Measurements from ENCODE around the gene NKAIN2.
"Not testable (repeated sequence)": the region's sequence is repeated elsewhere in the genome, so short reads cannot be mapped to it uniquely, and the experiment has no call there.

Gene NKAIN2

DNA sequence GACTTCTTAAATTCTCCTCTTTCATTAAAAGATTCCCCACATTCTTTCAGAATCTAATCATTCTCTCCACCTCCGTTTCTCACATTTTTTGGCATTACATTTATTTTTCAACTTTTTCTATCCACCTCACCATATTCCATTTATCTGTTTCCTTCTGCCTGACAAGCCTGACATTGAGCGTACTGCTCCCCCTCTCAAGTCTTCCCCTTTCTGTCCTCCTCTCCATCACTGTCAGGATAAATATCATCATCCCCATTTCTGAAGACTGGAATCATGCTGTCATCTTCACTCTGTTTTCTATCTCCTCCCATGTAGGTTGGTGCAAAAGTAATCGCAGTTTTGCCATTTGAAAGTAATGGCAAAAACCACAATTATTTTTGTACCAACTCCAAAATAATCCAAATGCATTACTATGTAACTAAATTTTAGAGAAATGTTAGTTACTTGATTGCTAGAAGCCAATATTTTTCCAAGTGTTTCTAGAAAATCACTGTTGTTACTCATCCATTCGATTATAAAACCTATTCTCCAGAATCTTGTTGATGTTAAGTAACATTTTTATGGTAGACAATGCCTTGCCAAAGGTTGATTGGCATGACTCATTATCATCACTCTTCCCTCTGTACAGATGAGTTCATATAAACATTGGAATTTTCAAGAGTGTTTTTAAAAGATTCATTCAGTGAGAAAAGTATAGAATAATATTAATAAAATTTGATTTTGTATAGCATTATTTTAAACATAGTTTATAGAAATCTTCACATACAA is 866.2 kb downstream of the NKAIN2 start:
- DNase-seq (ENCODE audit: low read depth in 1 of 2, low spot score in 1 of 2), result no peak

DNA sequence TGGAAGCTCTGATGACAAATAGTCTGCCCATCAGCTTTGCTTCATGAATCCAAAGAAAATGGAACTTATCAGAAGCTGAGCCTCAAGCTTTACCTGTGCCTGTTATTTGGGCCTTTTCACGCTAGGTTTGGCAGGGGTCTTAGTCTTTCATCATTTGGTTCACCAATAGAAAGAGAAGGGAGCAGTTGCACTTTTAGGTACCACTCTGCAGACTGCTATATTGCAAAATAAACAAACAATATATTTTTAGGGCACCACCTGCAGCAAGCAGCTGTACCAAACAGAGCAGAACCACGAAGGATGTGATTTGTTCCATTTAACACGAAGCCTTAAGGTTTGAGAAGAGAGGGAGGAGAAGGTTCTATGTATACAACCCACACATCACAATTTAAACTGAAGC is 867.1 kb downstream of the NKAIN2 start:
- no peak for DNase-seq (ENCODE audit: low read depth in 1 of 2, low spot score in 1 of 2)

DNA sequence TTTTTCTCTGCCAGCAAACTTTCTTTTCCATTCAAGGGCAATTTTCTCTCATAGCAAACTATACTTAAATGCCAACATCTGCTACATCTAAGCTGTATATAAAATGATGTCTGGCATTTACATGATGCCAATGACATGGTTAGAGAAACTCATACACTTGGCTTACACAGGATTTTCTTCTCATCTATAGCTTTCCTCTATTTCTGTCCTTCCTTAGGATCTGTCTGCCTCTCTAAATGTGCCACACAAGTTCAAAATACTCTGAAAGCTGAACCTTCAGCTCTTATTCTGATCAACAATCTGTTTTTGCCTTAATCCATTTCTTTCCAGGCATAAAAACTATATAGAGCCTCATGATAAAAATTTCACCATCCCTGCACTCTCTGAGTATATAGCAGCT is 867.7 kb downstream of the NKAIN2 start:
- no peak for DNase-seq (ENCODE audit: low read depth in 1 of 2, low spot score in 1 of 2)

DNA sequence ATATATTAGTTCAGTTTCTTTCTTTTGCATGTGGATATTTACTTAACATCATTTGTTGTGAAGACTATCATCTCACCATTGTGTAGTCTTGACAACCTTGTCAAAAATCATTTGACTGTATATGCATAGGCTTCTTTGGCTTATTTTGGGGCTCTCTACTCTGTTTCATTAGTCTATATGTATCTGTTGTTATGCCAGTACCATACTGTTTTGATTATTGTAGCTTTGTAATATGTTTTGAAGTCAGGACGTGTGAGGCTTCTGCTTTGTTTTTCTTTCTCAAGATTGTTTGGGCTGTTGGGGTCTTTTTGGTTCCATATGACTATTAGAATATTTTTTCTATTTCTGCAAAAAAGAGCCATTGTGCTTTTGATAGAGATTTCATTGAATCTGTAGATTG is 870.4 kb downstream of the NKAIN2 start:
- DNase-seq (ENCODE audit: low read depth in 1 of 2, low spot score in 1 of 2), result no peak

DNA sequence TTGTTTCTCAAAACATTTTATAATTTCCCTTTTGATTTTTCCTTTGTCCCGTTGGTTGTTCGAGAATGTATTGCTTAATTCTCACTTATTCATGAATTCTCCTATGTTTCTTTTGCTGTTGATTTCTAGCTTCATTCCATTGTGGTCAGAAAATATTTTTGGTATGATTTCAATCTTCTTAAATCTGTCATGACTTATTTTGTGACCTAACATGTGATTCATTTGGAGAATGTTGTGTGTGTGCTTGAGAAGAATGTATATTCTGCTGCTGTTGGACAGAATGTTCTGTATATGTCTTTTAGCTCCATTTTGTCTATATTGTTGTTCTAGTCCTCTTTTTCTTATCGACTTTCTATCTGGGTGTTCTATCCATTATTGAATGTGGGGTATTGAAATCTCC is 872.4 kb downstream of the NKAIN2 start:
- no peak for DNase-seq (ENCODE audit: low read depth in 1 of 2, low spot score in 1 of 2)

DNA sequence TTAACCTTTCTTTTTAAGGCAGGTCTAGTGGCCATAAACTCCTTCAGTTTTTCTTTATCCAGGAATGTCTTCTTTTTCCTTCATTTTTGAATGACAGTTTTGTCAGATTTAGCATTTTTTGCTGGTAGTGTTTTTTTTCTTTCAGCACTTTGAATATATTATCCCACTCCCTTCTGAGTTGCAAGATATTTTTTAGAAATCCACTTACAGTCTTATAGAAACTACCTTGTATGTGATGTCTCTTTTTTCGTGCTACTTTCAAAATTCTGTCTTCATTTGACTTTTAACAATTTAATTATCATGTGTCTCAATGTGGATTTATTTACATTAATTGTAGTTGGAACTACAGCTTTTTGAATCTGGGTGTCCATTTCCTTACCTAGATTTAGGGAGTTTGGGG is 874.2 kb downstream of the NKAIN2 start:
- no peak for DNase-seq (ENCODE audit: low read depth in 1 of 2, low spot score in 1 of 2)

DNA sequence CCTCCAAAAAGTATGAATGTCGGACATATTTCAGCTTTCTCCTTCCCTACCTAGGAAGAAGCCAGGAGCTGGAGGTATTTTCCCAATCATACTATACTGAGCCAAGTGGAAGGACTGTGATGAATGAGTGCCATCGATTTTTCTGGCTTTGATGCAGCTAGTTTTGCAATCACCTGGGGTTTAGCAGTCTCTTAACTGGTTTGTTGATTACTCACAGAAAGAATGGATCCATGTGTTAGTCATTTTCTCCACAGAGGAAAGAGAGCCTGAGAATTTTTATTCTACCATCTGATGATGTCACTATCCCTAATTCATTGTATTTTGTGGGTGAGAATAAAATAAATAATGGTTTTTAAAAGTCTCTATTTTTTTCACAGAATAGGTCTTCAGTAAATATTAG is 875.7 kb downstream of the NKAIN2 start:
- no peak for DNase-seq (ENCODE audit: low read depth in 1 of 2, low spot score in 1 of 2)

DNA sequence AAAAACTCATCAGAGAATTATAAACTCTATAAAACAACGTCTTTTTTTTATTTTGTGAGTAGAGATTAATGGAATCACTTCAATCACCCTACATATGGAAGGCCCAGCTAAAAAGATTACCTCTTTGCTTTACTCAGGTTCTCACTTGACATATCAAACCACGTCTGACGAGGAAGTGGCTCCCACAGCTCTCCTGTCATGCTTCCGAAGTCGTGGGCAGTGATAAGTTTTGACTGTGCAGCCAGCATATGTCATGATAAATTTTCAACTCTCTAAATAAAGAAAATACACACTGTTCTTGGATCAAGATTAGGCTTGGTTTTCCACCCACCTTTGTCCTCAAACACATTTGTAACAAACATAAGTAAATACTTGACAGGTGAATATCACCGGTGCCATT is 879.1 kb downstream of the NKAIN2 start:
- DNase-seq (ENCODE audit: low read depth in 1 of 2, low spot score in 1 of 2), result no peak

DNA sequence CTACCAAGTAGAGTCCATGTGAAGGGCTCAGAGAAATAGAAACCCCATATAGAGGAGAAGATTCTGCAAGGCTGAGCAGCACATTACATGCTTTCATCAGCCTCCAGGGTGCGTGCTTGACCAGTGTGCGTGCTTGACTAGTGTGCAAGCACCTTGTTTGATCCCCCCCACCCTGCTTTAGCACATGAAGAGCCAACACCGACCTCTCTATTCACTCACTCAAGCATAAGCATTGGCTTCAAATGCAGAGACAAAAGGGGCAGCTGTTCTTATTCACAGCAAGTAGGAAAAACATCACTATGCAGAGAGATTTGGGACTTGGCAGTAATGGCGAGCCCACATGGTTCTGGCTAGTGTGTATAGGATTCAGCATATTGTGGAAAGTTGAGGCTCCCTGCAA is 879.8 kb downstream of the NKAIN2 start:
- no peak for DNase-seq (ENCODE audit: low read depth in 1 of 2, low spot score in 1 of 2)

DNA sequence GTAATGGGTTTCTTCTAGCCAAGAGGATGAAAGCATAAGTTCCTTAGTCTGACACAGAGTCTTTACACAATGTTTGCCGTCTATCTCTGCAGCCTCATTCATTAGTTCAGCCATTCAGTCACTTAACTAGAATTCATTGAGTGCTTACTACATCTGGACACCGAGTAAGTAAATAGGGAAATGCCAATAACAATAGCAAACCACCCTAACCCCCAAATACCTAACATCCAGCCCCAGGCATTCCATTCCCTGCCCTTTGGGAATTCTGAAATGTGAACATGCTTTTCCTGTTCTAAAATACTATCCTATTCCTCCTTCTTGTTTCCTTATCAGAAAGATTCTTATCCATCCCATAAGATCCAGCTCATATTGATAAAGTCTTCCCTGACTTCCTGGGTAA is 881.0 kb downstream of the NKAIN2 start:
- no peak for DNase-seq (ENCODE audit: low read depth in 1 of 2, low spot score in 1 of 2)

DNA sequence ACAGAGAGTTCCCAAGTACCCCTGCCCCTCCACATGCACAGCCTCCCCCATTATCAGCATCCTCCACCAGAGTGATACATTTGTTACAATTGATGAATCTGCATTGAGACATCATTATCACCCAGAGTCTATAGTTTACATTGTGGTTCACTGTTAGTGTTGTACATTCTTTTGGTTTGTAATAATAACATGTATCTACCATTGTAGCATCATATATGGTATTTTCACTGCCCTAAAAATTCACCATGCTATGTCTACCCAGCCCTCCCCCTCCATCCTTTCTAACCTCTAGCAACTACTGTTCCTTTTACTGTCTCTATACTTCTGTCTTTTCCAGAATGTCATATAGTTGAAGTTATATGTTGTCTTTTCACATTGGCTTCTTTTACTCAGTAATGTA is 884.7 kb downstream of the NKAIN2 start:
- no peak for DNase-seq (ENCODE audit: low read depth in 1 of 2, low spot score in 1 of 2)

DNA sequence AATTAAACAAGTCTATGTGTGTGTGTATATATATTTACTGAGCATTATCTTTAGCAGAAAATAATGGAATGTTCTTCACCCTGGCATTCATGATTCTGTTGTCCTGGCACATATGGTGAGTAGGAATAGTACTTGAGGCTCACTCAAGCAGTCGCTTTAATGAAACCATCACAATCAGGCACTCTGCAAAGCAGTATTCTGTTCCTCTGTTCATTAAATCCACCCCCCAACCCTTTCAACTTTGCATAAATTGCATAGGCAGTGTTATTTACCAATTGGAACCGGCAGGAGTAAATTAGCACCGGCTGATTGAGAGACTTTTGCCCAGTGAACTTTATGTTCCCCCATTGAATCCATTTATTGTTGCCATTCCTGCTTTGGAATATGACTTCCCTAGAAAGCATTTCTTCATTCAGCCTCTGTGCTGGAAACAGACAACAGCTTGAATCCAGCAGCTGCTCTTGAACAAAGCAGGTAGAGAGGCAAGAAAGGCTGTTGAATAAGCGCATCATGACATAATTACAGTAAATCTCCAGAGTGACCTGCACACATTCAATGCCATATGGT is 890.6 kb downstream of the NKAIN2 start:
- no peak for DNase-seq (ENCODE audit: low read depth in 1 of 2, low spot score in 1 of 2)

DNA sequence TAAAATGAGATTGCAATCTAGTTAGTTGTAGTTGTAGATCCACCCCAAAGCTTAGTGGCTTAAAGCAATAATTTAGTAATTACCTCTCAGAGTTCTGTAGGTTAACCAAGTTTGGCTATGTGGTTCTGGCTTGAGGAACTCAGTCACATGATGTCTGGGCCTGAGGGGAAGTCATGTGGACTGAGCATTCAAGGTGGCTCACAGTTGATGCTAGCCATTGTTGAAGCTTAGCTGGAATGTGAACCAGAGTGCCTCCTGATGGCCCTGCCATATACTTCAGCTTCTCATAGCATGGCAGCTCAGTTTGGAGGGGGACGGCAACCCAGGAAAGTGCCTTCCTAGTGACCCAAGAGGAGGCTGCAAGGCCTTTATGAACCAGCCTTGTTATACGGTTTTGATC is 895.4 kb downstream of the NKAIN2 start:
- DNase-seq (ENCODE audit: low read depth in 1 of 2, low spot score in 1 of 2), result no peak

DNA sequence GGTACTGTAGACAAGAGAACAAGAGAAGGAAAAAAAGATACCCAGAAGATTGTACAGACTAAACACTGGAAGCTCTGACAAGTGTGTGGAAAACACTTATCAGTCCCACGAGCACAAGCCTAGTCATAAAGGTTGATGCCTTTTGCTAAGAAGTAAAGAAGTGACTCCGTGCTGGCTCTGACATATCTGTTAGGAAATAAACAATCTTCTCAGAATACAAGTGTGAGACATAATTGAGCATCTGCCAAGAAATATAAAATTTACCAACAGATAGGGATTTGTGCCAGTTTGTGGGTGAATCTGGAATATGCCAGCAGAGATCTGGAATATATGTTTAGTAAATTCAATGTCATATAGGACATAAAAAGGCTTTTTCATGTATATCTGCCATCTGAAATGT is 899.9 kb downstream of the NKAIN2 start:
- no peak for DNase-seq (ENCODE audit: low read depth in 1 of 2, low spot score in 1 of 2)

DNA sequence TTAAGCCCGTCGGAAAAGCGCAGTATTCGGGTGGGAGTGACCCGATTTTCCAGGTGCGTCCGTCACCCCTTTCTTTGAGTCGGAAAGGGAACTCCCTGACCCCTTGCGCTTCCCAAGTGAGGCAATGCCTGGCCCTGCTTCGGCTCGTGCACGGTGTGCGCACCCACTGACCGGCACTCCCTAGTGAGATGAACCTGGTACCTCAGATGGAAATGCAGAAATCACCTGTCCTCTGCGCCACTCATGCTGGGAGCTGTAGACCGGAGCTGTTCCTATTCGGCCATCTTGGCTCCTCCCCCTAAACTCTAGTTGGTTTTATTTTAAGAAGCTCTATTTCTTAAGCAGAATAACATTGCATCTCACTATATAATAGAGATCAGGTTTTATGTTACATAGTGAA is 908.9 kb downstream of the NKAIN2 start:
- DNase-seq (ENCODE audit: low read depth in 1 of 2, low spot score in 1 of 2), result not testable (repeated sequence)

DNA sequence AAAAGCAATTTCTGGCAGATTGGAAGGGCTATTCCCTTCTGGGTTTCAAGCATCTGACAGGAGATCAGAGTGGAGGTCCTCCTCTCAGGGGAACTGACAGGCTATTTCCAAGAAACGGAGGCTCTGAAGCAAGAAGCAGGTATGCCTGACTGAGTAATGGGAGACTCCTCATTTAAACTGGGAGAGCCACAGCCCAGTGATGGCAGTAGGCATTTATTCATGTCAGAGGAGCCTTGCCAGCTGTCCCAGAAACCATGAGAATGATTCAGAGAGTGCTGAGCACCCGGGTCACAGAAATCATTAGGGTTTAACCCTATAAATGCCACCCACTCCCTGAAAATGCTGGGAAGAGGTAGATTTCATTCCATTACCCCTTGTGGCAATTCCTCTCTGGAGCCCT is 911.1 kb downstream of the NKAIN2 start:
- no peak for DNase-seq (ENCODE audit: low read depth in 1 of 2, low spot score in 1 of 2)

DNA sequence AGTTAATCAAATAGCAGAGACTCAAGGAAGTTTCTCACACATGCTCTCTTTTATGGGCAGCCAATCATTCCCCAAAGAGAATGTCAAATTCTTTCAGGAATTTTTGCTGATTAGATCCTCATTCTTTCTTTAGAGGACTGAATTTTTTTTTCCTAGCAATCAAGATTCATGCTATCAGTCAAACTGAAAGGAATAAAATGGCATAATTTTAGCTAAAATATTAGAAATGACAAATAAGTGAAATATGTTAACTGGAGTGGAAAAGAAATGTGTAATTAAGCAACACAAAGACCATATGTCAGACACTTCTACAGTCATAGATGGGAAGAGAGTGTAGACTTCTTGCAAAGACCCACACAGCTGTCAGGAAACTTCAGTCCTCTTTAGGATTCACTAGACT is 916.2 kb downstream of the NKAIN2 start:
- no peak for DNase-seq (ENCODE audit: low read depth in 1 of 2, low spot score in 1 of 2)

DNA sequence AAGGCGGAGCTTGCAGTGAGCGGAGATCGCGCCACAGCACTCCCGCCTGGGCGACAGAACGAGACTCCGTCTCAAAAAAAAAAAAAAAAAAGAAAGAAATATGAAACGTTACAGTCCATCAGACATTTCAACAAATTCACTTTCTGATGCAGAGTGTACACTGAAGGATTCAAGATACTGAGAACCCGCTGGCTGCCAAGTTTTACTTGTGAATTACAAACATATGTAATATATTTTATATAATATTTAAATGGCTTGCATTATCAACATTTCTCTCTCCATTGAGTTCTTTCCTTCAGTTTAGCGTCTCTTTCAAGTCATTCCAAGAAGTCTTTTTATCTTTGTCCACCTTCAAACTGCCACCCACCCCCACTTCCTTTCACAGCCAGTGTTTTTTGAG is 917.7 kb downstream of the NKAIN2 start:
- no peak for DNase-seq (ENCODE audit: low read depth in 1 of 2, low spot score in 1 of 2)

DNA sequence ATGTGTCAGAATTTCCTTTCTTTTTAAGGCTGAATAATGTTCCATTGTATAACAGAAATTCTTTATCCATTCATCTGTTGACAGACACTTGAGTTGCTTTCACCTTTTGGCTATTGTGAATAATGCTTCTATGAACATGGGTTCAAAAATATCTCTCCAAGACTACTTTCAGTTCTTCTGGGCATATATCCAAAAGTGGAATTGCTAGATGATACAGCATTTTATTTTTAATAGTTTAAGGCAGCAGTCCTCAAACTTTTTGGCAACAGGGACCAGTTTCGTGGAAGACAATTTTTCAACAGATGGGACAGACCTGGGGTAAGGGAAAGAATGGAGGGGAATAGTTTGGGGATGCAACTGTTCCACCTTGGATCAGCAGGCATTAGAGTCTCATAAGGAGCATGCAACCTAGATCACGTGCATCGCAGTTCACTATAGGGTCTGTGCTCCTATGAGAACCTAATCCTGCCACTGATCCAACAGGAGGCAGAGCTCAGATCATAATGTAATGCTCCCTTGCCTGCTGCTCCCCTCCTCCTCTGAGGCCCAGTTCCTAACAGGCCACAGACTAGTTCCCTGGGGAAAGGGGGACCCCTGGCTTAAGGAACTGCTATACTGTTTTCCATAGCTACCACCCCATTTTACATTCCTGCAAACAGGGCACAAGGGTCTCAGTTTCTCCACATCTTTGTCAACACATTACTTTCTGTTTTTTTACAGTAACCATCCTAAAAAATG is 918.6 kb downstream of the NKAIN2 start:
- no peak for DNase-seq (ENCODE audit: low read depth in 1 of 2, low spot score in 1 of 2)

DNA sequence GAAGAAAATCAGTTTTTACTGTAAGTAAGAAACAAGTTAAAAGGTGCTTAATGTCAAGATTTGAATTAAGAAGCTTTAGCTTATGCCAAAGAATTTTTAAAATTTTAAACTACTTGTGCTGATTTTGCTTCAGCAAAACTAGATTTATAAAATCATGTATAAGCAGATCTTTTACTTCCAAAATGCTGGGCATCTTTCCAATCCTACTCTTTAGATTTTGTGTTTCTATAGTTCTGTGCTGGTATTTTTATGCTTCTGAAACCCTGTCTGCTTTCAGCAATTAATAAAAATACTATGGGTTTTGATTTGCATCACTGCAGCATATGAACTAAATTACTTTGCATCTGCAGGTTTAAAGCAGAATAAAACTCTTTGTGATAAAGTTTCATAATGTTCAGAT is 920.0 kb downstream of the NKAIN2 start:
- no peak for DNase-seq (ENCODE audit: low read depth in 1 of 2, low spot score in 1 of 2)

DNA sequence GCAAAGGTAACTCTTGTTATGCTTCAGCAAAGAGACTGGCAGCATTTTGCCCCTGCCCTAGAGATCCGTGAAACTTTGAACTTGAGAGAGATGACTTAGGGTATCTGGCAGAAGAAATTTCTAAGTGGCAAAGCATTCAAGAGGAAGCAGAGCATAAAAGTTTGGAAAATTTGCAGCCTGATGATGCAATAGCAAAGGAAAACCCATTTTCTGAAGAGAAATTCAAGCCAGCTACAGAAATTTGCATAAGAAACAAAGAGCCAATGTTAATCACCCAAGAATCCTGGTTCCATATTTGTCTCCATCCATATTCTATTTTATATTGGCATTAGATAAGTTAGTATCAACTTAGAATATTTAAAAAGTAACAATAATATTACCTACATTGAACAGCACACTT is 934.1 kb downstream of the NKAIN2 start:
- not testable (repeated sequence) for DNase-seq (ENCODE audit: low read depth in 1 of 2, low spot score in 1 of 2)

DNA sequence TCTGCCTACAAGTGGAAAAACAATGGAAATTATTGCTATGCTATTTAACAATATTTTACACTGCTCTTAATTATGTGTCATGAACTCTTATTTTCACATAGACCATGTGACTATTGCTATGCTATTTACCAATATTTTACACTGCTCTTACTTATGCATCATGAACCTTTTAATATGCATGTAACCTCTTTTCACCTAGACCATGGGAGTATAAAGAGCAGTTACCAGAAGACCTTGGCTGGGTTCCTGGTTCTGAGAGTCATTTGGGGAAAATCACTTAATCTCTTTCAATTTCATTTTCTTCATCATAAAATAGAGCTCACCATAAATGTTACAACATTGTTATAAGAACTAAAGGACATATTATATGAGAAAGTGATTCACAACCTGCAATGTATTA is 934.8 kb downstream of the NKAIN2 start:
- DNase-seq (ENCODE audit: low read depth in 1 of 2, low spot score in 1 of 2), result no peak

DNA sequence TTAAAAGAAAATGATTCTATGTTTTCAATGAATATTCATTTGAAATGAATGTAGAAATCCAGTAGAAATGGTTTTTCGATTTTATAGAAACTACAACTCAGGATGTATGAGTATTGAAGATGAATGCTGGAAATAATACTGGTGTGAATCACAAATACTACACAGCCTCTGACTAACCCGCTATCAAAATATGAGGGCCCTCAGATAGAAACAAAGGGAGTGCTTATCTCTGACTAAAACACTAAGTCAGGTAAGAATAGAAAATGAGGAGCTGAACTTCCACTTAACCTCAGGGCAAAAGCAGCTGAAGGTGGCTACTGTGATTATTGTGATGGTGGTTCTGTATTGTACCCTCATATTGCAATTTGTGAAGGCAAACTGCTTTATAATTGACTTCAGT is 937.7 kb downstream of the NKAIN2 start:
- no peak for DNase-seq (ENCODE audit: low read depth in 1 of 2, low spot score in 1 of 2)

All from activated CD4-positive, alpha-beta T cell treated with anti-CD3 and anti-CD28 coated beads, Interleukin-2, amount 50 U/mL, for 24 hours (primary cell).